H4 (cell line): Measurements from ENCODE around the gene PIAS2. TPM values are rescaled to one million over a fixed set of nuclear protein-coding genes. Genes with fewer than 3 reads are reported as not detected.
"Not testable (repeated sequence)": the region's sequence is repeated elsewhere in the genome, so short reads cannot be mapped to it uniquely, and the experiment has no call there.

Experiments used
- DNase-seq: peaks from one replicate; pipeline ENCODE4 v3.0.0-alpha.2; 2015; ENCODE audit warnings: low spot score
- total RNA-seq: library from RNA; depleted of rRNA; stranded (reverse); fragments of >200 nt; shearing (Covaris generic); gene quantifications from 2 replicates; pipeline ENCODE4 v1.2.3, GENCODE V29; 2014

Gene PIAS2
- total RNA-seq, 1 experiment from 2014 or later: 25.6 TPM

GRCh38 chr18:46832422-46832821 is 84.9 kb downstream of the PIAS2 start:
- not testable (repeated sequence) for DNase-seq

- no peak for DNase-seq
Observed at GRCh38 chr18:46831434-46831833, 85.9 kb downstream of the PIAS2 start.

- no peak for DNase-seq
Observed at GRCh38 chr18:46830633-46831032, 86.7 kb downstream of the PIAS2 start.

- no peak for DNase-seq
Observed at GRCh38 chr18:46829947-46830346, 87.4 kb downstream of the PIAS2 start.

GRCh38 chr18:46829531-46829930 is 87.8 kb downstream of the PIAS2 start:
- no peak for DNase-seq

- no peak for DNase-seq
Observed at GRCh38 chr18:46821856-46822711, 95.2 kb downstream of the PIAS2 start.

GRCh38 chr18:46820863-46821262 is 96.4 kb downstream of the PIAS2 start:
- DNase-seq: no peak

- no peak for DNase-seq
Observed at GRCh38 chr18:46815661-46816060, 101.6 kb downstream of the PIAS2 start.

GRCh38 chr18:46814399-46814798 is 102.9 kb downstream of the PIAS2 start:
- DNase-seq: no peak

GRCh38 chr18:46812311-46812710 is 105.0 kb downstream of the PIAS2 start:
- DNase-seq: no peak

GRCh38 chr18:46810481-46811000 is 106.8 kb downstream of the PIAS2 start:
- no peak for DNase-seq

- no peak for DNase-seq
Observed at GRCh38 chr18:46809145-46809544, 108.2 kb downstream of the PIAS2 start.

GRCh38 chr18:46795945-46796344 is 121.4 kb downstream of the PIAS2 start:
- DNase-seq: not testable (repeated sequence)

- DNase-seq: no peak
Observed at GRCh38 chr18:46794607-46795006, 122.7 kb downstream of the PIAS2 start.

- DNase-seq: no peak
Observed at GRCh38 chr18:46793565-46793964, 123.7 kb downstream of the PIAS2 start.

- no peak for DNase-seq
Observed at GRCh38 chr18:46789088-46789487, 128.2 kb downstream of the PIAS2 start.

- DNase-seq: no peak
Observed at GRCh38 chr18:46787674-46788073, 129.6 kb downstream of the PIAS2 start.

GRCh38 chr18:46772357-46772756 is 144.9 kb downstream of the PIAS2 start:
- DNase-seq: no peak

- no peak for DNase-seq
Observed at GRCh38 chr18:46771141-46771540, 146.2 kb downstream of the PIAS2 start.

GRCh38 chr18:46770708-46771107 is 146.6 kb downstream of the PIAS2 start:
- DNase-seq: no peak

GRCh38 chr18:46768166-46768921 is 149.0 kb downstream of the PIAS2 start:
- DNase-seq: no peak

GRCh38 chr18:46767217-46767616 is 150.1 kb downstream of the PIAS2 start:
- DNase-seq: no peak

- no peak for DNase-seq
Observed at GRCh38 chr18:46764586-46764985, 152.7 kb downstream of the PIAS2 start.
